ENCODE results near the gene RFTN1.

RFTN1 gene

DNA sequence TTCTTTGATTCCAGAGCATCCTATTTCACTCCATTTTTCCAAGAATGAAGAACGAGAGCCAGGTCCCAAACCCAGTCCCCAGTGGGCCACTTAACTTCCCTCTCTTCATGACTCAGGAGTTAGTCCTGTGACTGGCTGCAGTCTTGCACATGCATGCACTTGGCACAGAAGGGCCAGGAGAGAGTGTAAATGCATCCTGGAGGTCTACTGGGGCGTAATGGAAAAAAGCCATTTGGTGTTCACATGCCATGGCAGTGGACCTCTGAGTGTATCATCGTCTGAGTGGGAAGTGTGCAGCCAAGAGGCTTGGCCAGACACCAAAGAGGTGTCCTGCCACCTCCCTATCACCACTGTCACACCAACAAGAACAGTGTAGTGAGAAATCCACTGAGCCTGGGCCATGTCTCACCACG is 15.1 kb upstream of the RFTN1 start:
- DNase-seq (ENCODE audit: low read depth in 2 of 2, low spot score in 1 of 2): no peak

GRCh38 chr3:16528106-16528505 is 14.6 kb upstream of the RFTN1 start:
- DNase-seq (ENCODE audit: low read depth in 2 of 2, low spot score in 1 of 2): no peak

- no peak for DNase-seq (ENCODE audit: low read depth in 2 of 2, low spot score in 1 of 2)
These were observed 10.7 kb upstream of the RFTN1 start for GRCh38 chr3:16524196-16524595.

GRCh38 chr3:16523778-16524177 is 10.3 kb upstream of the RFTN1 start:
- no peak for DNase-seq (ENCODE audit: low read depth in 2 of 2, low spot score in 1 of 2)

DNA sequence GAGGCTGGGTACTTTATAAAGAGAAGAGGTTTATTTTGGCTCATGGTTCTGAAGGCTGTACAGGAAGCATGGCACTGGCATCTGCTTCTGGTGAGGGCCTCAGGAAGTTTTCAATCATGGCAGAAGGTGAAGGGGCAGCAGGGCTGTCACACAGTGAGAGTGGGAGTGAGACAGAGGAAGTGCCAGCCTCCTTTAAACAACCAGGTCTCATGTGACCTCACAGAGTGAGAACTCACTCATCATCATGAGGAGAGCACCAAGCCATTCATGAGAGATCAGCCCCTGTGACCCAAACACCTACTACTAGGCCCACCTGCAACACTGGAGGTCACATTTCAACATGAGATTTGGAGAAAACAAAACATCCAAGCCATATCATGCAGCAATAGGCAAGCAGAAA is 9.3 kb upstream of the RFTN1 start:
- no peak for DNase-seq (ENCODE audit: low read depth in 2 of 2, low spot score in 1 of 2)

DNA sequence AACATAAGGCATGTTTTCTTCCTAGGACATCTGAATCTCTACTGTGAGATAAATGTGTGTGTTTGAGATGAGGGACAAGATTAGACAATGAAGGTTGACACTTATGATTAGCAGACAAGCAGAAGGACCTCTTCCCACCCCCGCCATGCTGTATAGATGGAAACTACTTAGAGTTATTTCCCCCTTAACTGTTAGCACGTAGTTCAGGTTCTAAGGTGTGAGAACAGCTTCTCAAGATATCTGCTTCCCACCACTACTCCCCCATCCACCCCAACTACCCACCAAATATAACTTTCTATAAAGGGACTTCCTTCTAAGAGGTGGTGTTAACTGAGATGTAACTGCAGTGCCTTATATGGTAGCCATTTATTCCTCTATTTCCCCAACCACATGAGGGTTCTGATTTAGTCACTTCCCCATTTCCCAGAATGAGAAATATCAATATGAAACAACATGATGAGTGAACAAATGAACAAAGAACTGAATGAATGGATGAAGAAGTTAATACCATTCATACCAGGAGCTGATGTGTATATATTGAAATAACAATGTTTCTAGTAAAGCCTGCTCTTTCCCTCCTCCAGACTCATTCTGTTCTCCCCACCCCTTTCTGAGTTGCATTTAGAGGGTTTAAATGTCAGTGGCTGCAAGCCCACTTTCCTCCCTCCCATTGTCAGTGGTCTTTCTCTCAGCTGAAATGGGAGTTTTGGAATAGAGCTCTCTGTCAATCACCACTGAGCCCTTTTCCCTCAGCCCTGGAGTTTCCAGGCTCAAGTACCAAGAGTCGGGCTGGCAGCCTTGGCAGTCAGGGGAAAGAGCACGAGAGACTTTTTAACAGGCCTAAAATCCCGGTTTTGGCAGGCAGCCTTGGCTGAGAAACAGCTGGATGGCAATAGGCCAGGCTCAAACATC is 7.7 kb upstream of the RFTN1 start:
- no peak for DNase-seq (ENCODE audit: low read depth in 2 of 2, low spot score in 1 of 2)

DNA sequence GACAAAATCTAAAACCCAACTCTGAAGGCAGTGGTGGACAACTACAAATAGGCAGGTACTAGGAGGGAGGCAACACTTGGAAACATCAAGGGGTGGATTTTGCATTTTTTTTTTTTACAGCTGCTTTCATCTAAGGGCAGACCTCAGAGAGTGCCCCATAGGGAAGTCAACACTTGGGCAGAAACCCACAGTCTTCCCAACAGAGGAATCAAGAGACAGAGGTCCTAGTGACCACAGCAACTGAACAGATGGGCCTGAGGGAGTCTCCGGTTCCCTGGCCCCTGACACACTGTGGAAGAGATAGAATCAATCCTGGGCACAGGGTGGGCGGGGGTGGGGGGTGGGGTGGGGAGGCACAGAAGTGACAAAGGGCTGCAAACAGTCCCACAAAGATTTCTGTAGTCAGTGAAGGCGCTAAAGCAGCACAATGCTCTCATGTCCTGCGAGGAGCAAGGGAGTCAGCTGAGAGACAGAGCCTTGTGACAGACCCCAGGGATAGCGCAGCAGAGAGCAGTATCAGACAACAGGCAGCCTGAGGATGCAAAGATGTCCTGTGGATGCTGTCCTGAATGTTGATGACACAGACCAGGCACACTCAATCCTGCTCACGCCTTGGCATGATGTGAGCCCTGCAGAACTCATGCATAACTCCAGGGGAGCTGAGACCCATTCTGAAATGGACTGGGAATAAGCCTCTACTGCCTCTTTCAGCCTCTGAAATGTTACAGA is 6.9 kb upstream of the RFTN1 start:
- DNase-seq (ENCODE audit: low read depth in 2 of 2, low spot score in 1 of 2): no peak

DNA sequence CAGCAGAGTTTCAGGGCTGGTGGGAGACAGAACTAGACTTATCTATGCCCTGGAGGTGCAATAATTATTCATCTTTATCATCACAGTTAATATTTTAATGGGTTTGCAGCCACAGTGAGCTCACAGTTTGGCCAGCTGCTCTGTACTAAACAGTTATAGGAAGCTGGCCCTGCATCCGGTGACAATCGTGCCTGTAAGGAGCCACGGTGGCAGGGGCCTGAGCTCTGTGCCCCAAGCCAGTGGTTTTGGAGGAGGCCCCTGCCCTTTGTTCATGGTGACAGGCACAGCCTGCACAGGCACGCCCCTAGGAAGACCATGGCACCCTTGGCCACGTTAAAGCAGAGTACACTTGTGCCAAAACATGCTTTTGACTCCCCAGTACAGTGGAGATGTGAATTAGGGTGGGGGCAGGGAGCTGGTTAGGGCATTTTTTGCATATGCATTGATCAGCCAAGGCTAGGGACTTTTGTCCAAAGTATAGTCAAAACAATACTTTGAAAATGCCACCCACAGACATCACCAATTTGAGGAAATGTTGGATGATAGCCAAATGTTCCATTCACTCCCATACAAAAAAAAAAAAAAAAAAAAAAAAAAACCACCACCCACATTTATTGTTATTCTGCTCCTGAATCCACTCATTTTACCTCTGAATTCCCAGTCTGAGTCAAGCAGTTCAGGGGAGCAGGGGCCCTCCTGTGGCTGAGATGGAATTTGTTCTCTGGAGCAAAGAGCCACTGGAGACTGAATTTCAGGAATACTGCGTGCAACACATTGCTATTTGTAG is 3.4 kb upstream of the RFTN1 start:
- DNase-seq (ENCODE audit: low read depth in 2 of 2, low spot score in 1 of 2): no peak

GRCh38 chr3:16515885-16516420 is 2.5 kb upstream of the RFTN1 start:
- DNase-seq (ENCODE audit: low read depth in 2 of 2, low spot score in 1 of 2): no peak

GRCh38 chr3:16514755-16515353 is 1.4 kb upstream of the RFTN1 start:
- no peak for DNase-seq (ENCODE audit: low read depth in 2 of 2, low spot score in 1 of 2)

- DNase-seq (ENCODE audit: low read depth in 2 of 2, low spot score in 1 of 2): no peak
These were observed 662 bp upstream of the RFTN1 start for GRCh38 chr3:16514021-16514700.

- peak in 1 of 2 donors; percentile 26 for DNase-seq (ENCODE audit: low read depth in 2 of 2, low spot score in 1 of 2)
These were observed 911 bp downstream of the RFTN1 start for GRCh38 chr3:16512435-16513140.

DNA sequence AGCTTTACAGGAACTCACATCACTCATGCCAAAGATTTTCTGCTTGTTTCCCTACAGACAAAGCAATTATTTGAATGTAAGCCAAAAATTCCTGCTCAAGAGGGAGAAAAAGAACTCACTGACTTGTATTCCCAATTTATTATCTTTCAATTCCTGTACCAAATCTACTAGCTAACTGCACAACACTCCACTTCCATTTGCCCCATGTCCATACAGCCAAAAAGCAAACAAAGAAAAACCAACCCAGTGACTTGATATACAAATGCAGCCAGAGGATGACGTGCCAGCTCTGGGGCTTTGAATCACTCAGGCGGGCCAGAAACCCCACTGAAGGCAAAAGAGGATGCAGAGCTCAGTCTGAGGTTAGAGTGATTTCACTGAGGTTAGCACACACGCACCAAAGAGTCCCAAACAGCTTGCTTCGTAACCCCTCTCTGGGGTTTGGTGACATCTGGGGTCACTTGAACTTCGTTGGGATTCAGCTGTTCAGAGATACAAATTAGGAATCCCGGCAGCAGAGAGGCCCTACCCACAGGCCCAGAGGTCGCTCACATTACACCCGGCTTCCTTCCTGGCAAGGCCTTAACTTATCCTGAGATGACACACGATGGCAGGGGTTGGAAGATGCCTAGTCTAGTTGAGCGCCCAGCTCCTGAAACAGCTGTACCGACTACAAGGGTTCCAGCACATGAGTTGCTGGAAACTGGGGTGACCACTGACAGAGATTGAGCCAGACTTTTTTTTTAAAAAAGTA is 1.6 kb downstream of the RFTN1 start:
- DNase-seq (ENCODE audit: low read depth in 2 of 2, low spot score in 1 of 2): peak; percentile 58 to 65

- DNase-seq (ENCODE audit: low read depth in 2 of 2, low spot score in 1 of 2): no peak
These were observed 2.7 kb downstream of the RFTN1 start for GRCh38 chr3:16510620-16511319.

DNA sequence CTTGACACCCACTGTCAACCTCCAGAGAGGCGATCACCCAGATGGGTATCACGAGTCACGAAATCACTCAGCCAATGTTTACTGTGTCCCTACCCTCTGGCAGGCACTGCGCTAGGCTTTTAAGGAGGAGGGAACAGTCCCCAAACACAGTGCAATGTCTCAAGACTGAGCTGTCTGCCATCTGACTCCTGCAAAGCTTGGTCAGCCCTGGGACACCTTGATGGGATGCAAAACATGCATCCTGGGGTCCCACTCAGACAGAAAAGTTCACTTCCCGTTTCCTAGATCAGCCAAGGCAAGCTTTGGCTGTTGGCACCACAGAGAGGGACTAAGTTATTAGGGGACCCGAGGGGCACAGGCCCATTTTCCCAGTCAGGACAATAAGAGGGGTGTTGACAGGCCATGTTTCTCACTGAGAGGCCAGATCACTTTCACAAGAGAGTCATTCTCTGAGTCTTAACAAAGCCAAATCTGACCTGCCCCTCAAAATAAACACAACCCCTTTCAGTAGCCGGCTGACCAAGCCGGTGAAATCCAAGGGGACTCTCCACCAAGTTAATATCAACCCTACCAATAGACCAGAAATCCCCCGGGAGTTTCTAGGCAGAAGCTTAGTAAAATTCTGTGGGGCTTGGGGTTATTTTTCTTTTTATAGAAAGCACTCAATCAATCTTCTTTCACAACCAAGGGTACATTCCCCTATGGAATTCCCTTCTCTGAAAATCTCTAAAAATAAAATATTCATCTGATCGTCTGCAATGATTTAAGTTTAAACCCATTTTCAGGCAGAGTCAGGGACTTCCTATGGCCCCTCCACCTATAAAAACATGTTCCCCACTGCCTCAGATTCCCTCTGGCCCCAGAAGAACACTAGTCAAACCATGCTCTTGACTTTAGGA is 3.5 kb downstream of the RFTN1 start:
- no peak for DNase-seq (ENCODE audit: low read depth in 2 of 2, low spot score in 1 of 2)

DNA sequence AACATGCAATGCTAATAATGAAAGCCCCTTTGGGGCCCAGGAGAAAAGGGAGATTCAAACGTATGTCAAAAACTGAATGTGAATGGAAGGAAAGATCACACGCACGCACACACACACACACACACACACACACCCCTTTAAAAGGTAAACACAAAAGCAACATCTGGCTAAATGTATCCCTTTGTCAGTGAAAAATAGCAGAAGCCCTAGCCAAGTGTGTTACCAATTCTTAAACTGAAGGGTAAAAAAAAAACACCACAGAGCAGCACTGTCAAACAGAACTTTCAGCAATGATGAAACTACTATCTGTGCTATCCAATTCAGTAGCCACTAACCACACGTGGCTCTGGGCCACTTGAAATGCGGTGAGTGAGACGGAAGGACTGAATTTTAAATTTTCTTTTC is 4.9 kb downstream of the RFTN1 start:
- DNase-seq (ENCODE audit: low read depth in 2 of 2, low spot score in 1 of 2): no peak

DNA sequence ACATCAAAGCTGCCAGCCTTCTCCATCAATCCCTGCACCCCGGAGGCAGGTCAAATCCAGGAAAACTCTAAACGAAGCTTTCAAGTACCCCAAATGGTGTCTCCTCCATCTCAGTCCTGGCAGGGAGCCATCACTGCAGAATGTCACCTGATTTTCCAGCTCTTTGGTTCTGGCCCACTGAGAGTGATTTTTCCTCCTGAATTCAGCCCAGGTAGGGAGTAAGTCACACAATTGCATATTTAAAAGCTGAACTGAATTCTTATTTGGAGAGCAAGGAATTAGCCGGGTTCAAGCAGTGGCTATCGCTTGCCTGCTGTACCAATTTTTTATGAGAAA is 5.3 kb downstream of the RFTN1 start:
- DNase-seq (ENCODE audit: low read depth in 2 of 2, low spot score in 1 of 2): no peak

Measured in stimulated activated CD8-positive, alpha-beta memory T cell treated with anti-CD3 and anti-CD28 coated beads, Interleukin-4, amount 100 ng/mL, for 4 hours (primary cell).